Measurements from ENCODE around the gene FGF6. TPM values are rescaled to one million over a fixed set of nuclear protein-coding genes. Genes with fewer than 3 reads are reported as not detected.
"Not testable (repeated sequence)": the region's sequence is repeated elsewhere in the genome, so short reads cannot be mapped to it uniquely, and the experiment has no call there.

Gene FGF6
- total RNA-seq, result 50.7 TPM

DNA sequence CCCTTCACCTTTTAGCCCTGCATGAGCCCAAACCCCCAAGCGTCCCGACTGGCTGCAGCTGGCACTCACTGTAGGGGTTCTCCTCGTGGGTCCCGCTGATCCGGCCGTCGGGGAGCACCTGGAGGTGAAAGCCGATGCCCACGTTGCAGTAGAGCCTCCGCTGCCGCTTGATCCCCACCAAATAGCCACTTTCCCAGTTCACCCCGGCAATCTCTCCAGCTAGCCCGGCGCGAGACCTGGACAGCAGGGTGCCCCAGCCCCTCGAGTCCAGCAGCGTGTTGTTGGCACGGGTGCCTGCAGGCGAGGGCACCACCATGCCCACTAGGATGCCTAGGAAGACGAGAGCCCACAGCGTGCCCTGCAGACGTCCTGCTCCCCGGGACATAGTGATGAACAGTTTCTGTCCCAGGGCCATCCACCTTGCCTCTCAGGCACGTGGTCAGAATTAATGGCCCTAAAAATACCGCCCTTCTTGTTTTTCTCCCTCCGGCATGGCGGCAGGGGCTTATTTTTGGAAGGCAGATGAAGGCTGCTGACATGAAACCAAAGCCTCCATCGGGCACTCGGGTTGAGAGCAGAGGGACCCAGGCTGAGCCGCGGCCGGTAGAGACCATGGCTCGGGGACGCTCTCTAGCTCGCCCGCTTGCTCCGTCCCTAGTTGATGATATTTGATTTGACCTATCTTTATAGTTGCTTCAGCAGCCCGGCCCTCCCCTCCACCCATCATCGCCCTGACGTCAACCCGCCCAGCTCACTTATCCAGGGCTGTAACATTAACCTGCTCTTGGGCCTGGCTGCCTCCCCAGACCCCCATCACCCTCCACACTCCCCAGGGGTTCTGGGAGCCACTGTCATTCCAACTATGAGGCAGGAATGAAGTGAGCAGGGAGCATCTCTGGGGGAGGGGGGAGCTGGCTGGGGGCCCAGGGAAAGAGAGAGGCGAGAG, at the start of gene FGF6:
FGF6 (minus strand) TSS at position 660 of the 946 bp plus-strand sequence; CDS start at position 415, 245 bp downstream.
- DNase-seq, result peak; percentile 62

DNA sequence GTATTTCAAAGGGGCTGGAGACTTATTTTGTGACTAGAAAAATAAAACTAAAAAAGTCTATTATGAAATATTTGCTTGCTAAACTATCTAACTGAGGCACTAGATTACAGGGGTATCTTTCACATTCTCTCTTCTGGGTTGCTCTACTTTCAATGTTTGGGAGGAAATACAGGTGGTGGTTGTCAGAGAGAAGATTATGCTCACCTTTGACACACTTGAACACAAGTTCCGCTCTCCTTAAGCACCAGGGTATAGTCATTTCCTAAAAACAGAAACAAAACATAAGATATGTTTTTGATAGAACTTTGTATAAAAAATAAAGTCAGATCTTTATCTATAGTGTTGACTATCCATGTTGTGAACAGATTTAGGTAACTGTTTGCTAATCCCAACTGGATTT, 45.4 kb upstream of the FGF6 start:
- no peak for DNase-seq

DNA sequence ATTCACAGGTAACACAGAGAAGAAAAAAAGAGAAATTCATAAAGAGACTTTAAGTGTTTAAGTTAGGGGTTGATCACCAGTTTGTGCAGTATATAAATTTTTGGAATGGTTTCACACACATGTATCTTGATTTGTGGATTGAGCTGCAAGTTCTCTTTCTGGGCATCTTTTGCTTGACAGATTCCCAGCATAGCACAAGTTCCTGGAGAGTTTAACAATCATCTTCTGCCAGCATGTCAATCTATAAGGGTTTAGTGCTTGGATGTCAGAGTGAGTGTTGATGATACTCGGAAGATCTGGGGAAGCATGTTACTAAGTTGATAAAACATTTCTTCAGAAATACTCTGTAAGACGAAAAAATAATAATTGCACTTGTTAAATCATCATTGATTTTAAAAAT, 43.9 kb upstream of the FGF6 start:
- DNase-seq, result no peak

- DNase-seq, result peak; percentile 77
Observed at GRCh38 chr12:4486980-4487379, 41.4 kb upstream of the FGF6 start.

GRCh38 chr12:4486049-4486699, 40.6 kb upstream of the FGF6 start:
- no peak for DNase-seq

DNA sequence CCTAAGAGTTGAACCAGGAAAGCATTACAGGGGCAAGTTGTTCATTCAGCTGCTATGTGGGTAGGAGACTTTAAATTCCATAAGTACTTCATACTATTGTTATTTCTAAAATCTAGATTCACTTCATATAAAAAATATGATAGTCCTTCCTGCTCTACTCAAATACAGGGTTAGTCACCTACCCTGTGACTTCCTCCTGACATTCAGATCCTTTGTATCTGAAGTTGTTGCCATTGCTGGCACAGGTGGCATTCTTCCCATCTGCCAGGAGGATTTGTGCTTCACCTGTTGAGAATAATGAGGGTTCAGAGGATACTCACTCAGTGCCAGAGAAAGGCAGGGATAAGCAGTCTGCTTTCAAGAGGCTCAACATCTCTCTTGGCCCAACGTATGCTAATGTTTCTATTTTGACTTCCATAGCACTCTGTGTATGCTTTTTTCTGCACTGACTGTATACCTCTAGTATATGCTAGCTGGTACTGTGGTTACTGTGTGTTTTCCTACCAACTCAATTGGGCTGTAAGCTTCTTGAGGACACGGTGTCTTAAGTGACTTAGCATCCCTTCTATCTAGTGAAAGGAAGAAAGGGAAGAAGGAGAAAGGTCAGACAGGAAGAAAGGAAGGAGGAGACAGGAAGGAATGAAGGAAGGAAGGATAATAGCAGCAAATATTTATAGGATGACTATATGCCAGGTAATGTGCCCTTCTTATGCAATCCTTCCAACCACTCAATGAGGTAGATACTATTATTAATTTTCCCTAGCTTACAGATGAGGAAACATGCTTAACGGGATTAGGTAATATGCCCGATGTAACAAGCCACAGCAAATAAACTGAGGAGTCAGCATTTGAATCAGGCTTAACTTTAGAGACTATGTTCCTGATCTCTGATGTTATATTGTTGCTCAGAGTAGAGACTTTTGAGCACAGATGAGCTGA, 38.5 kb upstream of the FGF6 start:
- DNase-seq, result no peak

- DNase-seq, result no peak
Observed at GRCh38 chr12:4482936-4483335, 37.3 kb upstream of the FGF6 start.

DNA sequence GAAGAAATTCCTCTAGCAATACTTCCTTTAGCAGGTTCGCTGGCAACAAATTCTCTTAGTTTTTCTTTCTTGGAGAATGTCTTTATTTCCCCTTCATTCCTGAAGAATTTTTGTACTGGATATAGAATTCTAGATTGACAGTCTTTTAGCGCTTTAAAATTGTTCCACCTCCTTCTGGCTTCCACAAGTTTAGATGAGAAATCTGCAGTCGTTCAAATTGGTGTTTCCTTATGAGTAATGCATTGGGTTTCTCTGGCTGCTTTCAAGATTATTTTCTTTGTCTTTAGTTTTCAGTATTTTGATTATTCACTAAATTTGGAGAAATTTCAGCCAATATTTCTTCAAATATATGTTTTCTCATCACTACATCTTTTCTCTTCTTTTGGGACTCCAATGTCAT, 33.3 kb upstream of the FGF6 start:
- DNase-seq, result no peak

- no peak for DNase-seq
Observed at GRCh38 chr12:4477129-4477528, 31.5 kb upstream of the FGF6 start.

DNA sequence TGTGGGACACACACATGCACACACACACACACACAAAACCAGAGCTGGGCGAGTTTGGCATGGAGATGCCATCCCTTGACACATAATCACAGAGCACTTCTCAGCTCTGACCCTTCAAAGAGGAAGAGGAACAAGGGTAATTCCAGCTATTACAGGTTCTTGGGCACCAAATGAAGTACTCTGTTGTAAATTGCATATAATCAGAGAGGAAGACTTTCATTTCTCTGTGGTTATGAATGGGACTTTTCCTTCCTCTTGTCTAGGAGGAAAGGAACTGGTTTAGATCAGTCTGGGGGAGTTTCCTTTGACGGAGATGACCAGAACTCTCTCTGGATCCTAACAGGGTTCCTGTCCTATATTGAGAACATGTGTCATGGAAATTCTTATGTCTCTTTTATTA, 26.4 kb upstream of the FGF6 start:
- no peak for DNase-seq

DNA sequence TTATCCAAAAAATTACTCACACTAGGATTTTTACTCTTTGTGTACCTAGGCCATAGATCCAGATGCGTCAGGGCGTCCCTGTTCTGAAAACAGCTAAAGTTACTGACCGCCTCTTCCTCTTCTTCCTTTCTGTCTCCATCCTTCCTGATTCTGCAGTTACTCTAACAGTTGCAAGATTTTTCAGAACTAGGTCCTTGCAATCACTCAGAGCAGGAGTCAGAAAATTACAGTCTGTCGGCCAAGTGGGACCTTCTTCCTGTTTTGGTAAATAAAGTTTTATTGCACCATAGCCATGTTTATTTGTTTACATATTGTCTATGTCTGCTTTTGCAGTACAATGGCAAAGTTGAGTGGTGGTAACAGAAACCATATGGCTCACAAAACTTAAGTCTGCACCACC, 25.6 kb upstream of the FGF6 start:
- no peak for DNase-seq

DNA sequence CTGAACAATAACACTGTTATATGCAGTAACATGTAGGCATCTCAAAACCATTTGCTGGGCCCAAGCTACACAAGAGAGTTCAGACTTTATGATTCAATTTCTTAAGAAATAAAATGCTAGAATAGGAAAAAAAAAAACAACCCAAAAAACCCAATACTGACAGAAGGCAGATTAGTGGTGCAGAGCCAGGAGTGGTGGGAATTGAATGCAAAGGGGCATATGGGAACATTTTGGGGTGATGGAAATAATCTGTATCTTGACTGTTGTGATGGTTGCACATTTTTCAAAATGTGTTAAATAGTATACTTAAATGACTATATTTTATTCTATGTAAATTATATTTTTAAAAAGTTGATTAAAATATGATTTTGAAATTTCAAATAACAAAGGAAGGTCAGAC, 23.4 kb upstream of the FGF6 start:
- no peak for DNase-seq

DNA sequence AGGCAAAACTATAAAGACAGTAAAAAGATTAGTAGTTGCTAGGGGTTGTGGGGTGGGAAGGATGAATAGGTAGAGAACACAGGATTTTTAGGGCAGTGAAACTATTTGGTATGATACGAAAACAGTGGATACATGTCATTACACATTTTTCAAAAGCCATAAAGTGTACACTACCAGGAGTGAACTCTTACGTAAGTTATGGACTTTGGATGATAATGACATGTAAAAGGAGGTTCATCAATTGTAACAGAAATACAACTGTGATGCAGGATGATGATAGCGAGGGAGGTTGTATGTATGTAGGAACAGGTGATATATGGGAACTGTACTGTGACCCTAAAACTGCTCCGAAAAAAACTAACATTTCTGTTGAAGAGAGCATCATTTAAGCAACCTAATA, 15.1 kb upstream of the FGF6 start:
- no peak for DNase-seq

GRCh38 chr12:4455849-4456248, 10.2 kb upstream of the FGF6 start:
- DNase-seq, result not testable (repeated sequence)

- DNase-seq, result no peak
Observed at GRCh38 chr12:4454315-4454860, 8.8 kb upstream of the FGF6 start.

- DNase-seq, result no peak
Observed at GRCh38 chr12:4451694-4452093, 6.1 kb upstream of the FGF6 start.

DNA sequence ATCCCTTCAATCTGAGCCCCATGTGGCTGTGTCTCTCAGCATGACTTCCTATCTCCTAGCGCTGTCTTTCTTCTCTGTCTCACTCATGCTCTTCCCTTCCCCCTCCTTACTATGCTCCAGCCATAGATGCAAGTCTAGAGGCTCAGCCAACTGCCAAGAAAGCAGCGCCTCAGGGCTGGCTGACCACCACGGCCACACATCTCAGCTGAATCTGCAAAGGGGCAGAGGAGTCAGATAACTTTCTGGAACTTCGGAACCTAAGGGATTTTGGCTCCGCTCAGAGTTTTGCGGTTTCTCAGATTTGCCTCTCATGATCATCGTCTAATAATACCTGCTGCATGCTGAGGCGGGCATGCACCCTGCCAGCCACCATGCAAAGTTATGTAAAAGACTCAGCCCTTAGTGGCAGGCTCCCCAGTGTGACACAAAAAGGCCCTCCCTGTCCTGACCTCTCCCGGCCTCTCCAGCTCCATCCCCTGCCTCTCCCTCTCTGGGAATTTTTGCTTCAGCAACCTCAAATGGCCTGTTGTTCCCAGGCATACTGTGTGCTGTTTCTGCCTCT, 5.0 kb upstream of the FGF6 start:
- DNase-seq, result no peak

GRCh38 chr12:4449851-4450221, 4.2 kb upstream of the FGF6 start:
- DNase-seq, result peak; percentile 57

DNA sequence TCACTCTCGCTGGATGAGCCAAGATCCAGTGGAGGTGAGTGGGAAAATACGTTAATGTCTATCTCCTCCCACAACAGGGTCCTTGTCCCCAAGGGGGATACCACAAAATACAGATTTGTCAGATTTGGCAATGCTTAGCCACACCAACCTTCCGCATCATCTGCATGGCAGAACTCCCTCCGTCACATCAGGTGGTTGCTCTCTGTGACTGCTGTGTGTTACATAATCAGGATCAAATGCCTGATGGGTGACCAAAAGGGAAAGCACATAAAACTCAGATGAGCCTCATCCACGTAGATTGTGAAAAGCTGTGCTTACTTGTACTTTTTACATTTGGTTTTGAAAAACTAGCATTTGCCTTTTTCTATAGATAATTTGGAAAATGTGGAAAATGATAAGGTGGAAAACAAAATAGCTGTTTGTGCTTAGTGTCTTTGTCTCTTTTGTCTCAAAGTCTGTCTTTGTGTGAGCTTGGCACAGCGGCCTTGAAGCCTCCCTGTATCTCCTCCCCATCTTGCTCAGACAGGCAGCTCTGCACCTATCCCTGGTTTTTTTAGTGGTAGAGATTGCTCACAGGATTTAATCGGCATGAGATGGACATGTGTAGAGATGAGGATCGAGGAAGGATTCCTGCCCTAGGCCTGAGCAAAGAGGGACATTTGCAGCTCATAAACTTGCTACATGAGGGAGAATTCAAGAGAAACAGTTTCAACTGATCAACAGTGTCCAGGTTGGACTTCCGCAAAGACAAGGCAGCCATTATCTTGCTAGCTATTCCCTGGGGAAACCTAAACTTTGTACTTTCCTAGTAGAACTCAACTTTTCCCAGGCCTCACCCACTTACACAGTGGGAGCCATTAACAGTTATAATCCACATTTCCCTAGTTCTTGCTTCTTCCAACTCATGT, 3.6 kb upstream of the FGF6 start:
- DNase-seq, result no peak

GRCh38 chr12:4448371-4448940, 2.8 kb upstream of the FGF6 start:
- peak; percentile 69 for DNase-seq
